B cell (primary cell): ENCODE results near the gene GALNT11. TPM values are rescaled to one million over a fixed set of nuclear protein-coding genes. Genes with fewer than 3 reads are reported as not detected.

Experiments
- ATAC-seq: fragments of 200-7000 bp; cut with Tn5 transposase; one replicate; pipeline ENCODE4 v1.10.0; 2021; ENCODE audit warnings: low read depth, mild to moderate bottlenecking, moderate number of reproducible peaks, moderate library complexity
- CTCF ChIA-PET: fragments of 350-600 bp; sonication (Branson Sonifier 250); formaldehyde crosslinking; loops from one replicate; lab custom pipeline; 2021; ENCODE audit warnings: antibody characterized with exemption, inconsistent platforms; lab: Charles Lee
- POLR2A ChIA-PET: fragments of 350-600 bp; sonication (Branson Sonifier 250); formaldehyde crosslinking; loops from one replicate; lab custom pipeline; 2021; ENCODE audit warnings: antibody characterized with exemption; lab: Charles Lee
- DNase-seq: peaks from one replicate; pipeline ENCODE4 v3.0.0; 2013
- H2AFZ ChIP-seq: 2 replicates; pipeline ENCODE4 v1.6.1; 2012; ENCODE audit warnings: mild to moderate bottlenecking, low read depth, low read length; ENCODE audit not compliant: insufficient read depth, poor library complexity, severe bottlenecking
- H3K27ac ChIP-seq, 2 donors: 1 replicate in 1 of 2; 2 replicates in 1 of 2; pipeline ENCODE4 v1.5.1; 2012 to 2013; ENCODE audit warnings: low read length in 2 of 2, mild to moderate bottlenecking in 2 of 2, moderate library complexity in 1 of 2
- H3K27me3 ChIP-seq, 4 experiments: fragments of 200-600 bp in 1 of 4; sonication (generic) in 1 of 4; replicated peaks in 1 of 4; 1 replicate in 2 of 4; 2 replicates in 2 of 4; pipeline versions ENCODE4 v1.6.1 to v1.7.0; 2013 to 2016; ENCODE audit warnings: low read length in 3 of 4, mild to moderate bottlenecking in 2 of 4, mixed read lengths in 1 of 4, moderate library complexity in 1 of 4; ENCODE audit not compliant: insufficient read depth in 4 of 4, control insufficient read depth in 3 of 4; ENCODE audit errors: control extremely low read depth in 1 of 4
- H3K36me3 ChIP-seq, 2 experiments: replicated peaks in 1 of 2; 1 replicate in 1 of 2; 2 replicates in 1 of 2; pipeline versions ENCODE4 v1.6.1 to v1.7.1; 2013; ENCODE audit warnings: low read length in 1 of 2; ENCODE audit not compliant: insufficient read depth in 2 of 2, control insufficient read depth in 1 of 2; ENCODE audit errors: control extremely low read depth in 1 of 2, extremely low read depth in 1 of 2
- H3K4me1 ChIP-seq, 2 donors: fragments of 200-600 bp in 1 of 2; sonication (generic) in 1 of 2; 1 replicate in 1 of 2; 2 replicates in 1 of 2; pipeline versions ENCODE4 v1.5.1 to v1.6.1; 2013 to 2017; ENCODE audit warnings: low read length in 2 of 2; ENCODE audit not compliant: control insufficient read depth in 2 of 2, insufficient read depth in 2 of 2
- H3K4me2 ChIP-seq: replicated peaks from 2 replicates; pipeline ENCODE3; 2012; ENCODE audit warnings: mild to moderate bottlenecking, low read depth, low read length; ENCODE audit not compliant: poor library complexity, severe bottlenecking
- H3K4me3 ChIP-seq, 5 experiments: fragments of 200-600 bp in 1 of 5; sonication (generic) in 1 of 5; 1 replicate in 3 of 5; 2 replicates in 2 of 5; pipeline versions ENCODE4 v1.5.1 to v1.7.0; 2011 to 2016; ENCODE audit warnings: low read length in 4 of 5, mild to moderate bottlenecking in 4 of 5, low read depth in 2 of 5, control low read depth in 1 of 5, moderate library complexity in 1 of 5; ENCODE audit not compliant: insufficient read depth in 1 of 5; ENCODE audit errors: control extremely low read depth in 1 of 5, extremely low read depth in 1 of 5
- H3K79me2 ChIP-seq: fragments of 200-600 bp; sonication (generic); one replicate; pipeline ENCODE4 v1.6.0; 2016; ENCODE audit warnings: low read length; ENCODE audit not compliant: control insufficient read depth, insufficient read depth
- H3K9ac ChIP-seq: fragments of 200-600 bp; sonication (generic); 2 replicates; pipeline ENCODE4 v1.6.1; 2017; ENCODE audit warnings: mild to moderate bottlenecking, low read length, moderate library complexity
- H3K9me3 ChIP-seq, 3 donors: one replicate each; pipeline versions ENCODE4 v1.6.1 to v1.7.1; 2013; ENCODE audit warnings: low read length in 2 of 3; ENCODE audit not compliant: control insufficient read depth in 2 of 3, insufficient read depth in 1 of 3; ENCODE audit errors: control extremely low read depth in 1 of 3
- H4K20me1 ChIP-seq: 2 replicates; pipeline ENCODE4 v1.6.0; 2012; ENCODE audit warnings: mild to moderate bottlenecking, low read length; ENCODE audit not compliant: insufficient read depth, control insufficient read depth, poor library complexity, severe bottlenecking
- H3K27ac Mint-ChIP-seq: one replicate; pipeline ENCODE4 v1.8.0; 2021; ENCODE audit warnings: mixed read lengths
- H3K27me3 Mint-ChIP-seq: one replicate; pipeline ENCODE4 v1.8.0; 2021; ENCODE audit warnings: mixed read lengths
- H3K4me1 Mint-ChIP-seq: one replicate; pipeline ENCODE4 v1.8.0; 2021; ENCODE audit warnings: mixed read lengths
- H3K4me3 Mint-ChIP-seq: one replicate; pipeline ENCODE4 v1.8.0; 2021; ENCODE audit warnings: mixed read lengths
- H3K9me3 Mint-ChIP-seq: one replicate; pipeline ENCODE4 v1.8.0; 2022; ENCODE audit warnings: mixed read lengths; ENCODE audit not compliant: insufficient read depth
- CTCF ChIP-seq: fragments of 200-600 bp; IDR thresholded peaks from one replicate; pipeline ENCODE4 v1.8.0; 2022; ENCODE audit warnings: antibody characterized with exemption, mild to moderate bottlenecking
- EZH2 ChIP-seq: IDR thresholded peaks from 2 replicates; pipeline ENCODE4 v1.6.1; 2012; ENCODE audit warnings: borderline replicate concordance, low read depth, mild to moderate bottlenecking, moderate library complexity, low read length; ENCODE audit not compliant: insufficient read depth, poor library complexity, severe bottlenecking
- WGBS: methylation state at CpG from one replicate; pipeline ENCODE4 v1.1.5; 2013; ENCODE audit warnings: missing lambda C conversion rate; ENCODE audit not compliant: insufficient coverage; 5-methylcytosine and 5-hydroxymethylcytosine counted together
- intact Hi-C: fragments of 100-400 bp; cut with micrococcal nuclease; formaldehyde crosslinking; loops from one replicate; pipeline ENCODE4 v1.10.0; 2022
- polyA plus RNA-seq: library from polyadenylated mRNA; depleted of rRNA; stranded (reverse); fragments of >200 nt; gene quantifications from 2 replicates; pipeline ENCODE4 v1.2.3, GENCODE V29; 2012
- total RNA-seq, 2 donors: library from RNA; stranded (reverse); fragments of 120-200 nt in 1 of 2; gene quantifications; 1 replicate in 1 of 2; 2 replicates in 1 of 2; pipeline versions ENCODE4 v1.2.3 to v1.2.4, GENCODE V29; 2013 to 2022

The GALNT11 gene
- total and polyA plus RNA-seq, 2 donors (not counting 1 experiment from before 2014, with no cell fraction given): 13.8 to 14.5 TPM

GRCh38 chr7:151993977-151994676 is 31.3 kb upstream of the GALNT11 start:
- peaks cover 3 to 6% of the 10 kb centered on the region in 2 donors for H3K4me1 ChIP-seq
- POLR2A ChIA-PET: interaction anchor here (0.6 kb wide), 1 partner anchor 66 kb away, joined by 3 read pairs; no protein-coding TSS in a partner anchor
- peaks cover 0 to 7% (median 0%) of the 10 kb centered on the region in 4 experiments for H3K27me3 ChIP-seq
- no peak for DNase-seq
- no peaks in the 10 kb centered on the region for H3K9me3 Mint-ChIP-seq
- no peak overlapping the region for H3K27ac Mint-ChIP-seq
- CTCF ChIA-PET: no interaction called here
- peaks cover 41% of the 10 kb centered on the region for H3K27me3 Mint-ChIP-seq
- no peak overlapping the region for H3K9ac ChIP-seq
- H2AFZ ChIP-seq: no peak overlapping the region
- H3K9me3 ChIP-seq: no peaks in the 10 kb centered on the region
- H3K36me3 ChIP-seq: no peaks in the 10 kb centered on the region
- 80% methylated on average over 12 of the region's 14 CpGs for WGBS
- no peaks in the 10 kb centered on the region for H4K20me1 ChIP-seq
- peaks cover 2% of the 10 kb centered on the region for H3K4me1 Mint-ChIP-seq
- ATAC-seq: no peak
- TF ChIP-seq EZH2 (no peak), CTCF (no peak)
- no peak overlapping the region for H3K4me2 ChIP-seq
- no peak overlapping the region for H3K4me3 ChIP-seq
- intact Hi-C loops: loop anchor here (2.0 kb wide), 1 partner anchor 211 kb away; no protein-coding TSS in a partner anchor
- H3K27ac ChIP-seq: no peak overlapping the region
- no peaks in the 10 kb centered on the region for H3K79me2 ChIP-seq
- H3K4me3 Mint-ChIP-seq: no peak overlapping the region

GRCh38 chr7:151999424-152000090 is 25.9 kb upstream of the GALNT11 start:
- no peak overlapping the region for H3K27ac ChIP-seq
- H3K9ac ChIP-seq: no peak overlapping the region
- ChIA-PET CTCF (no interaction called here), POLR2A (no interaction called here)
- H4K20me1 ChIP-seq: no peaks in the 10 kb centered on the region
- no peak for DNase-seq
- no peaks in the 10 kb centered on the region for H3K4me1 Mint-ChIP-seq
- no peak overlapping the region for H2AFZ ChIP-seq
- H3K27me3 ChIP-seq: peaks cover 0 to 3% (median 0%) of the 10 kb centered on the region in 4 experiments
- H3K4me2 ChIP-seq: no peak overlapping the region
- peaks cover 35% of the 10 kb centered on the region for H3K27me3 Mint-ChIP-seq
- no peak overlapping the region for H3K4me3 ChIP-seq
- H3K9me3 ChIP-seq: no peaks in the 10 kb centered on the region
- no peaks in the 10 kb centered on the region for H3K79me2 ChIP-seq
- no peaks in the 10 kb centered on the region for H3K9me3 Mint-ChIP-seq
- WGBS: 83% methylated on average over 1 of the region's 6 CpGs
- ATAC-seq: no peak
- no peak overlapping the region for H3K4me3 Mint-ChIP-seq
- intact Hi-C loops: no loop called here
- H3K4me1 ChIP-seq: no peaks in the 10 kb centered on the region
- no peaks in the 10 kb centered on the region for H3K36me3 ChIP-seq
- TF ChIP-seq EZH2: no peak
- H3K27ac Mint-ChIP-seq: no peak overlapping the region
